GM13976 (cell line): Measurements from ENCODE around the gene SYNGAP1.

Experiments
- DNase-seq: peaks from one replicate; pipeline ENCODE4 v3.0.0; 2012; ENCODE audit warnings: low spot score
- in situ Hi-C: fragments of 300-500 bp; cut with MboI; formaldehyde crosslinking; loops from one replicate; pipeline ENCODE4 v1.12.0; 2022; ENCODE audit warnings: low sequenced_read_pairs, mixed read lengths, inconsistent platforms; ENCODE audit not compliant: unreplicated experiment
- TF ChIP-seq, protein P1 (sequence below): IDR thresholded peaks from 2 replicates; pipeline ENCODE4 v1.5.1; 2012; ENCODE audit warnings: borderline replicate concordance, mild to moderate bottlenecking; ENCODE audit not compliant: insufficient read depth; ENCODE audit errors: extremely low read depth, missing control alignments, control extremely low read depth

SYNGAP1 gene

DNA sequence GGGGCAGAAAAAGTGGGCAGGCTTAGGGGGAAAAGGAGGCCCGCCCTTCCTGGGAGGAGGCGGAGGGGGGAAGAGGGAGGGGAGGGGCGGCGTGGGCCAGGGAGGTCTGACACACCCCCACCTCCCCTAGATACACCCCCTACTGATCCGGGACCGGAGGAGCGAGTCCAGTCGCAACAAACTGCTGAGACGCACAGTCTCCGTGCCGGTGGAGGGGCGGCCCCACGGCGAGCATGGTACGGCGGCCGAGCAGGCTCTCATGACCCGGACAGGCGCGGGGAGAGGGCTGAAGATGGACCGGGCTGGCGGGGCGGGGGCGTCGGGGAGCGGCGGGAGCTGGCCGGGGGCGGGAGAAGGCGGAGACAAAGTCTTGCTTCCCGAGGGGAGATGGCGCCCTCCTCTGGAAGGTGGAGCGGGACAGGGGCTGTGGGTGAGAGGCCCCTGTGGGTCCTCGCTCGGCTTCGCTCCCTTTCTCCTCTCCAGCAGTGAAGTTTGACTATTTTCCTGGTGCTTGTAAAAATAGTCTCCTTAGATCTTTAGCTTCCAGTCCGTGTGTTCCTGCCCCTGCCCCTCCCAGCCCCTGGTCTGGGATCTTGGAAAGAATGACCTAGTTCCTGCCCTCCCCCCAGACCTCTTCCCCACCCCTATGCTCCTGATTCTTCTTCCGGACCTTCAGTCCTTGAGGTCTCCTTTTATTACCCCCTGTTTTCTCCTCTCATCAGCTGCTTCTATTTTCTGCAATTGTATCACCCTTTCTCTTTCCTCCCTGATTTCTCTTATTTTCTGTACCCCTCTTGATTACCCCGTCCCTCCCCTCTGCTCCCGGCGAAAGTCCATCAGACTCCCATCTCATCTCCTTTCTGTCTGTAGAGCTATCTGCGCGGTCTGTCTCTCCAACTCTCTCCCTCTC, 6.1 kb downstream of the SYNGAP1 start:
- in situ Hi-C loops = no loop called here
- TF ChIP-seq, protein P1, sequence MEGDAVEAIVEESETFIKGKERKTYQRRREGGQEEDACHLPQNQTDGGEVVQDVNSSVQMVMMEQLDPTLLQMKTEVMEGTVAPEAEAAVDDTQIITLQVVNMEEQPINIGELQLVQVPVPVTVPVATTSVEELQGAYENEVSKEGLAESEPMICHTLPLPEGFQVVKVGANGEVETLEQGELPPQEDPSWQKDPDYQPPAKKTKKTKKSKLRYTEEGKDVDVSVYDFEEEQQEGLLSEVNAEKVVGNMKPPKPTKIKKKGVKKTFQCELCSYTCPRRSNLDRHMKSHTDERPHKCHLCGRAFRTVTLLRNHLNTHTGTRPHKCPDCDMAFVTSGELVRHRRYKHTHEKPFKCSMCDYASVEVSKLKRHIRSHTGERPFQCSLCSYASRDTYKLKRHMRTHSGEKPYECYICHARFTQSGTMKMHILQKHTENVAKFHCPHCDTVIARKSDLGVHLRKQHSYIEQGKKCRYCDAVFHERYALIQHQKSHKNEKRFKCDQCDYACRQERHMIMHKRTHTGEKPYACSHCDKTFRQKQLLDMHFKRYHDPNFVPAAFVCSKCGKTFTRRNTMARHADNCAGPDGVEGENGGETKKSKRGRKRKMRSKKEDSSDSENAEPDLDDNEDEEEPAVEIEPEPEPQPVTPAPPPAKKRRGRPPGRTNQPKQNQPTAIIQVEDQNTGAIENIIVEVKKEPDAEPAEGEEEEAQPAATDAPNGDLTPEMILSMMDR = peak; percentile 81
- peak; percentile 90 for DNase-seq

GRCh38 chr6:33426590-33427511, 7.0 kb downstream of the SYNGAP1 start:
- TF ChIP-seq, protein P1 = no peak
- DNase-seq = peak; percentile 51
- in situ Hi-C loops = no loop called here

DNA sequence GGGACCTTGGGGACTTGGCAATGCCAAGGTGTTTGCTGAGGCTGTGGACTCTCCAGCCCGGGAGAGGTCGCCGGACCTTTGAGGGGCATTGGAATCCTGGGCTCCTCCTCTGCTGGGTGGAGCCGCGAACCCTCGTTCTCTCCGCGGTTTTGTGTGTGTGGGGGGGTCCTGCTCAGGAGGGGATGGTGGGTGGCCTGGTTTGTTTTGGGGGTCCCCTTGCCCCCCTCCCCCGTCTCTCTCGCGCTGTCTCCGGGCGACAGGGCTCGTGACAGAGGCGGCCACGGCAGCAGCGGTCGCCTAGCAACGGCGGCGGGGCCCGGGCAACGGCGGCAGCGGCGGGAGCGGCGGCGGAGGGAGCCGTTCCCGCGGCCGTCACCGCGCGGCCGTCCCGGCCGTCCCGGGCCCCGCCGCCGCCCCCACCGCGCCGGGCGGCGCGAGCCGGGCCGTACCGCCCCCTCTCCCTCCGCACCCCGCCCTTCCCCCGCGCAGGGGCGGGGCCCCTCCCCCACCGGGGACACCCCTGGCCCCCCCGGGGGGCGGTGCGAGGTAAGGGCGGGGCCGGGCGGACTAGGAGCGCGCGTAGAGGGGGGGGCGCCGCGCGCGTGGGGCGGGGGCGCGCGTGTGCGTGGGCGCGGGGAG, 7.8 kb downstream of the SYNGAP1 start:
- TF ChIP-seq, protein P1 = peak; percentile 3

GRCh38 chr6:33428224-33428965, 8.5 kb downstream of the SYNGAP1 start:
- DNase-seq = peak; percentile 58
- in situ Hi-C loops = no loop called here
- TF ChIP-seq, protein P1 = no peak

More for the DNA sequence above, 7.8 kb downstream of the SYNGAP1 start:
- in situ Hi-C loops = no loop called here
- peak; percentile 81 for DNase-seq

DNA sequence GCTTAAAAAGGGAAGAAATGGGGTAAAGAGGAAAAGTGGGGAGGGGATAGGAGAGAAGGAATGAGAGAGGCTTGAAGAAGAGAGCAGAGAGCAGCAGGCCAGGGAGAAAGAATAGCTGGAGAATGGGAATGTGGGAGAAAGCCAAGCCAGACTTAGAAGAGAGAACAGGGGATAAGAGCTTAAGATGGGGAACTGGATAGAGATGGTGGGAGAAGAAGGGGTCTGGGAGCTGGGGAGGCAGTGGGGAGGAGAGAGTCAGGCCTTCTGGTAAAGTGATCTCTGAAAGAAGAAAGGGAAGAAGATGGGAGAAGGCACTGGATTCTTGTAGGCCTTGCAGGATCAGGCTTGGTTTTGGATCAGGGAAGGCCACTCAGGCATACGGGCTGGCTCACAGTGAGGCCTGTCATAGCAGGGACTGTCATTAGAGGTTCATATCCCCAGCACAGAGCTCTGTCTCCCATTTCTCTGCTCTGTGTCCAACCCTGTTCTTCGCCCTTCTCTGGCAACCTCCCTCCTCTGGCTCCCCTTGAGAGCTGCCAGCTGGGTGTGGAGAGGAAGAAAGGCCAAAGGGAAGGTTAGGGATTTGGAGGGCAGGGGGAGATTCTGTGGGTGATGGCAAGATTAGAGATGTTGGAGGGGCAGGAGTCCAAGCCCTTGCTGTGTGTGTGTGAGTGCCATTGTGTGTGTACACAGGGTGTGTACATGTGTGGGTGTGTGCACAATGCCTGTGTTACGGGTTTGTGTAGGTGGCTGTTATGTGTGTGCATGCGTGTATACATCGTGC, 9.3 kb downstream of the SYNGAP1 start:
- in situ Hi-C loops = no loop called here
- TF ChIP-seq, protein P1 = no peak
- DNase-seq = no peak

DNA sequence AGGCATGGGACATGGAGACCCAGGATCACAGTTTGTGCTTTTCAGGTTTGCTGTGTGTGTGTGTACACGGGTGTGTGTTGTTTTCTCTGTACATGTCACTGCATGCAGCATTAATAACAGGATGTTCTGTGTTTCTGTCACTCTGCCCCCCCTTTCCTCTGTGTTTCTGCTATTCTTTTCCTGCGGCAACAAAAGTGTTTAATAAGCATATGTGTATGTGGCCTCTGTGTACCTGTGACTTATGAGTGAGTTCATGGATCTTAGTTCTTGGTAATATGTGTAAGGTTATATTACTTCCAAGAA, 9.8 kb downstream of the SYNGAP1 start:
- DNase-seq = no peak
- TF ChIP-seq, protein P1 = no peak
- in situ Hi-C loops = no loop called here
